Left forelimb (tissue), 1 donor: ENCODE results near the gene MRPS10.
"Not testable (repeated sequence)": the region's sequence is repeated elsewhere in the genome, so short reads cannot be mapped to it uniquely, and the experiment has no call there.

Source experiments
- DNase-seq: peaks from one replicate; pipeline ENCODE4 v3.0.0-alpha.2; 2018; ENCODE audit warnings: low spot score

MRPS10 gene

GRCh38 chr6:42237857-42238256 lies 20.2 kb upstream of the MRPS10 start:
- DNase-seq = no peak

- DNase-seq = no peak
These were observed 19.2 kb upstream of the MRPS10 start for GRCh38 chr6:42236682-42237473.

GRCh38 chr6:42236030-42236429 lies 18.4 kb upstream of the MRPS10 start:
- DNase-seq = no peak

- DNase-seq = no peak
These were observed 14.4 kb upstream of the MRPS10 start for GRCh38 chr6:42232035-42232434.

- no peak for DNase-seq
These were observed 13.0 kb upstream of the MRPS10 start for GRCh38 chr6:42230345-42231321.

GRCh38 chr6:42229506-42230119 lies 12.0 kb upstream of the MRPS10 start:
- DNase-seq = no peak

- no peak for DNase-seq
These were observed 10.6 kb upstream of the MRPS10 start for GRCh38 chr6:42228305-42228704.

GRCh38 chr6:42227173-42227850 lies 9.7 kb upstream of the MRPS10 start:
- DNase-seq = no peak

GRCh38 chr6:42226645-42227143 lies 9.0 kb upstream of the MRPS10 start:
- DNase-seq = no peak

GRCh38 chr6:42226161-42226611 lies 8.5 kb upstream of the MRPS10 start:
- no peak for DNase-seq

GRCh38 chr6:42225419-42225818 lies 7.8 kb upstream of the MRPS10 start:
- no peak for DNase-seq

GRCh38 chr6:42225029-42225339 lies 7.3 kb upstream of the MRPS10 start:
- no peak for DNase-seq

GRCh38 chr6:42224222-42225028 lies 6.8 kb upstream of the MRPS10 start:
- DNase-seq = no peak

- no peak for DNase-seq
These were observed 4.8 kb upstream of the MRPS10 start for GRCh38 chr6:42222448-42222847.

GRCh38 chr6:42221546-42221945 lies 3.9 kb upstream of the MRPS10 start:
- no peak for DNase-seq

GRCh38 chr6:42220807-42221206 lies 3.1 kb upstream of the MRPS10 start:
- DNase-seq = no peak

GRCh38 chr6:42217157-42217518 lies 523 bp downstream of the MRPS10 start:
- DNase-seq = no peak

GRCh38 chr6:42216495-42216894 lies 1.2 kb downstream of the MRPS10 start:
- not testable (repeated sequence) for DNase-seq

GRCh38 chr6:42212442-42212841 lies 5.2 kb downstream of the MRPS10 start:
- DNase-seq = no peak

GRCh38 chr6:42211726-42212125 lies 5.9 kb downstream of the MRPS10 start:
- no peak for DNase-seq

GRCh38 chr6:42210551-42210950 lies 7.1 kb downstream of the MRPS10 start:
- no peak for DNase-seq
